Neuron (in vitro differentiated cells): ENCODE measurements around the gene ZNF423.
"Not testable (repeated sequence)": the region's sequence is repeated elsewhere in the genome, so short reads cannot be mapped to it uniquely, and the experiment has no call there.

Source experiments
- H2AFZ ChIP-seq: one replicate; pipeline ENCODE4 v1.6.1; 2013; ENCODE audit warnings: low read depth, mild to moderate bottlenecking, inconsistent platforms, low read length, moderate library complexity
- H3K27me3 ChIP-seq: one replicate; pipeline ENCODE4 v1.6.1; 2013; ENCODE audit warnings: low read length; ENCODE audit not compliant: insufficient read depth
- H3K36me3 ChIP-seq: one replicate; pipeline ENCODE4 v1.6.1; 2013; ENCODE audit warnings: low read length; ENCODE audit not compliant: insufficient read depth
- H3K4me1 ChIP-seq: one replicate; pipeline ENCODE4 v1.6.1; 2013; ENCODE audit warnings: low read length; ENCODE audit not compliant: insufficient read depth
- H3K4me3 ChIP-seq: 2 replicates; pipeline ENCODE4 v1.5.1; 2013; ENCODE audit warnings: mild to moderate bottlenecking, low read length, moderate library complexity
- H3K9me3 ChIP-seq: one replicate; pipeline ENCODE4 v1.6.1; 2013; ENCODE audit warnings: low read length

ZNF423 gene

DNA sequence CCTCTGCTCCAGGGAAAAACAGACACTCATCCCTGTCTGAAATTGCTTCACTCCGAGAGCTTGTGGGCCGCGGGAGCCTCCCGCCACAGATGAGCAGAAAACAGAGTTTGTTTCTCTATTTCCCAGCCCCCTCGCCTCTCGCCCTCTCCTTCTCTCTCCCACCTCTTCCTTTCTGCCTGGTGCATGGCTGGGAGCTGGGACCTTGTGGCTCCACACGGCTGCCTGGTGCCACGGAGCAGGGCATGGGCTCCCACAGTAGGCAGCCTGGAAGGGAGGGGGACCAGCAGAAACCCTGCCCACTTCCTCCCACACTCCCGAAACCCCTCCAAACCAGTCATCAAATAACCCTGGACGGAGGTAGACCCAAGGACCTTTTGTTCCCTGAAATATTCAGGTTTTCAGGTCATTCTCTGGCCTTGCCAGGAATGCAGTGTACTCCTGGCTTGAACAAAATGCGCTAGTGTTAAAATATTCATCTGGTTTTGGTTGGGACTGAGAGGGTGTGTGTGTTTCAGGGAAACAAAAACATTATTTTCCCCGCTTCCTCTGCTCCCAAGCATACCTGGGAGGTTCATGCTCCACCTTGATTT lies 277.4 kb downstream of the ZNF423 start:
- Histone ChIP-seq H2AFZ (no peak overlapping the region), H3K9me3 (no peaks in the 10 kb centered on the region), H3K27me3 (no peaks in the 10 kb centered on the region), H3K36me3 (no peaks in the 10 kb centered on the region), H3K4me1 (peaks cover 4% of the 10 kb centered on the region), H3K4me3 (no peak overlapping the region)

- Histone ChIP-seq H2AFZ (no peak overlapping the region), H3K9me3 (no peaks in the 10 kb centered on the region), H3K27me3 (no peaks in the 10 kb centered on the region), H3K36me3 (peaks cover 4% of the 10 kb centered on the region), H3K4me1 (peaks cover 4% of the 10 kb centered on the region), H3K4me3 (no peak overlapping the region)
Measured at GRCh38 chr16:49578018-49578417, 277.9 kb downstream of the ZNF423 start.

DNA sequence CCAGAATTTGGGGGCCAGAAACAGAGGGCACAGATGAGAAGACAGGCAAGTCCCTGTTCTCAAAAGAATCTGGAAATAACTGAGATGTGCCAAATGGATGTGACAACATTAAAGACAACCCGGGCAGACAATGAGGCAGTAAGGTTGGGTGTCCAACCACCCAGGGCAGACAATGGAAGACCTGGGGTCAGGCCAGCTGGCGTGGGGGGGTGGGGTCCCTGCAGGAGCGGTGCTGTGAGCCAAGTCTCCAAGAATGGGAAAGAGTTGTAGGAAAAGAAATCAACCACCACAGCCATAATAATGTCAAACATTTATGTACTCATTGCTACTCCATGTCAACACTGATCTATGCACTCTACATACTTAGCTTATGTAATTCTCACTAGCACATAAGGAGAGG lies 279.0 kb downstream of the ZNF423 start:
- H3K9me3 ChIP-seq = no peaks in the 10 kb centered on the region
- H3K4me1 ChIP-seq = peaks cover 3% of the 10 kb centered on the region
- H3K4me3 ChIP-seq = no peak overlapping the region
- peaks cover 7% of the 10 kb centered on the region for H3K36me3 ChIP-seq
- H3K27me3 ChIP-seq = no peaks in the 10 kb centered on the region
- H2AFZ ChIP-seq = no peak overlapping the region

- Histone ChIP-seq H3K9me3 (no peaks in the 10 kb centered on the region), H3K36me3 (peaks cover 7% of the 10 kb centered on the region), H2AFZ (no peak overlapping the region), H3K27me3 (no peaks in the 10 kb centered on the region), H3K4me3 (no peak overlapping the region), H3K4me1 (no peaks in the 10 kb centered on the region)
Measured at GRCh38 chr16:49576173-49576494, 279.8 kb downstream of the ZNF423 start.

DNA sequence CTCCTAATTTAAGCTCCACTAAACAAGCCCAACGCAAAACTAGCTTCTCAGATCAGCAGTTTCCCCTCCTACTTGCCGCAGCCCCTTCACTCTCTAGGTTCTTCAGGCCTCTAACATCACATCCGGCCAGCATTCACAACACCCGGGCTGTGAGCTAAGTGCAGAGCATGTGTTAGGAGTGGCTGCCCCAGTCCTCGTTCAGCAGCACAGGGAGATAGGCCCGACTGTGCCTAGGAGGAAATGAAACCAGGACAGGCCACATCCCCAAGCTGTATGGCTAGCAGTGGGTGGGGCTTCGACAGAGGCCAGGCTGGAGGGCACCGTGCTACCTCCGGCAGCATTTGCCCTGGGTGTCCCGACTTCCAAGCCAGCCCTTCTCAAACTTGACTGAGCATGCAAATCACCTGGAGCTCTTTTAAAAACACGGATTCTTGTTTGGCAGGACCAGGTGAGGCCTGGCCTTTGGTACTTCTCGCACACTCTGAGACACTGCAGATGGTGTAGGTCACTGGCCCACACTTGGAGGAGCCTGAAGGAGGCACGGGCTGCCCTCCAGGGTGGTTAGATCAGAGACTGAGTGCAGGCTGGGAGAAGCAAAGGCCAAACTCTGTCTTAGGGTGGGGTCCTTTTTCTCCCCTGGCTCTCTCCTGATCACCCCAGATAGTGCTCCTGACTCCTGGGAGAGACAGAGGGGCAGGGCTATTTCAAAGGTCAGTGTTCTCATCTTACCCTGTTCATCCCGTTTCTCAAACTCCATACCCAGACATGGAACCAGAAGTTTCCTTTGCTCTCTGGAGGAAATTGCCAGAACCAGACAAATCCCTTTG lies 280.4 kb downstream of the ZNF423 start:
- no peaks in the 10 kb centered on the region for H3K9me3 ChIP-seq
- no peak overlapping the region for H2AFZ ChIP-seq
- no peaks in the 10 kb centered on the region for H3K27me3 ChIP-seq
- H3K4me1 ChIP-seq = no peaks in the 10 kb centered on the region
- H3K36me3 ChIP-seq = peaks cover 7% of the 10 kb centered on the region
- H3K4me3 ChIP-seq = no peak overlapping the region

DNA sequence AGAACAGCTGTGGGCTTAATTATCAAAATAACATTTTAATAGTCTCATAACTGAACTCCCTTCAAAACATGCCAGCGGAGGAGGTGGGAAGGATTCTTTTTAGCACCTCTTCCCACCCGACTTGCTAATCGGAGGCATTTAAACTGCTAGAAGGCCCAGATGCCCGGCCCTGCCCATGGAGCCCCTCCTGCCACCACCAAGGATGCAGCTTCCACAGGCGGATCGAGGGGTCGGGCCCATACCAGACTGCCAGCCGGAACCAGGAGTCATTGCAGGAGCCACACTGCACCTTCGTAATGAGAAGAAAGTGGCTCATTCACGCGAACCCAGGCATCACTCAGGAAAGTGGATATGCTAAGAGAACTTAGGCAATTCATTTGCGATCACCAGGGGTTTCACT lies 281.1 kb downstream of the ZNF423 start:
- no peak overlapping the region for H2AFZ ChIP-seq
- no peaks in the 10 kb centered on the region for H3K4me1 ChIP-seq
- peaks cover 7% of the 10 kb centered on the region for H3K36me3 ChIP-seq
- H3K27me3 ChIP-seq = no peaks in the 10 kb centered on the region
- no peak overlapping the region for H3K4me3 ChIP-seq
- H3K9me3 ChIP-seq = no peaks in the 10 kb centered on the region

DNA sequence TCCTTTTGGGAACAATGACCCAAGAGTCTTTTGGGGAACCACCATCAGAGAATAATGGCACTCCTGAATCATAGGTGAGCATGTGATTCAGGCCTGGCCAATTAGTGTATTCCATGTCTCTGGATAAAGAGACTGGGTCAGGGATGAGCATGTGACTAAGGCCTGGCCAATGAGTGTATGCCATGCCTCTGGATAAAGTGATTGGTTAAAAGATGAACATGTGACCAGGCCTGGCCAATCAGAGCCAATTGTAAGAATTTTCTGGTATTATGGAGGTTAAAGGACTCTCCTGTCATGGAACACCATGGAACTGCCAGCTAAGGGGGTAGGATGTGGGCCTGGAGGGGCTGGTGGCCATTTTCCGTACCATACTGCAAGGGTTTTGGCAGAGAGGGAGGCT lies 288.0 kb downstream of the ZNF423 start:
- Histone ChIP-seq H2AFZ (no peak overlapping the region), H3K9me3 (no peaks in the 10 kb centered on the region), H3K27me3 (no peaks in the 10 kb centered on the region), H3K36me3 (peaks cover 2% of the 10 kb centered on the region), H3K4me3 (no peak overlapping the region), H3K4me1 (no peaks in the 10 kb centered on the region)

GRCh38 chr16:49566432-49566831 lies 289.5 kb downstream of the ZNF423 start:
- Histone ChIP-seq H3K9me3 (no peaks in the 10 kb centered on the region), H3K27me3 (no peaks in the 10 kb centered on the region), H3K36me3 (no peaks in the 10 kb centered on the region)

DNA sequence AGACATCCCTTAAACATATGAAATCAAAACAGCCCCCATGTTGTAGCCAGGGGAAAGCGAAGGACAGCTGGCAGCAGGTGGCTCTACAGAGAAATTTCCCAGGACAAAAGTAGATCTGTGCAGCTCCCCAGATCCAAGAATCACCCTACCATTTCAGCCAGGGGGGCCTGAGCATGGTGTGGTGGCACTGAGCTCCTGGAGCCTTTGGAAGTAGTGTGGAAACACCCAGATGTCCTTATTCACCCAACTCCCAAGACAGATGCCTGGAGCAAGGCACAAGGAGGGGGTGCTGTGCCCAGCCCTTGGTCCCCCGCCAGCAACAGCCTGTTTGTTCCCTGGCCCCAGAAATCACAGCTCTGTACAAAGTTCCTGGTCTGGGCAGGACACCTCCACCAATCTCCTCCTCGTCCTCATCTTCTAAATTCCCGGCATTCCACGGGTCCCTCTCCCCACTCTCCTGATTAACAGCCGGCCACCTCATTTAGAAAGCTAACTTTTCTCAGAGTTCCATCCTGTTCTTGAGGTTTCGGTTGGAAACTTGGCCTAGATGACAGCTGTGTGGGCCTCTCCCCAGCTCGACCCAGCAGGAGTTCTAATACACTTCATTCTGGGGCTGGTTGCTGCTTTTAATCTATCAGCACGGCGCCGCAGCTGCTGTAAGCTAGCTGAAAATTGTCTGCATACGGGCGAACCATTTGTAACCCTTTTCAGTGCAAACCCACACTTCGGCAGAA lies 291.2 kb downstream of the ZNF423 start:
- Histone ChIP-seq H3K4me1 (no peaks in the 10 kb centered on the region), H3K9me3 (no peaks in the 10 kb centered on the region), H3K4me3 (no peak overlapping the region), H3K27me3 (no peaks in the 10 kb centered on the region), H2AFZ (no peak overlapping the region), H3K36me3 (no peaks in the 10 kb centered on the region)

More at GRCh38 chr16:49566432-49566831, 289.5 kb downstream of the ZNF423 start:
- Histone ChIP-seq H3K4me3 (no peak overlapping the region), H2AFZ (no peak overlapping the region), H3K4me1 (no peaks in the 10 kb centered on the region)

- H3K9me3 ChIP-seq = no peaks in the 10 kb centered on the region
- no peaks in the 10 kb centered on the region for H3K36me3 ChIP-seq
- no peak overlapping the region for H2AFZ ChIP-seq
- no peaks in the 10 kb centered on the region for H3K4me1 ChIP-seq
- no peaks in the 10 kb centered on the region for H3K27me3 ChIP-seq
- no peak overlapping the region for H3K4me3 ChIP-seq
Measured at GRCh38 chr16:49563666-49564065, 292.2 kb downstream of the ZNF423 start.

DNA sequence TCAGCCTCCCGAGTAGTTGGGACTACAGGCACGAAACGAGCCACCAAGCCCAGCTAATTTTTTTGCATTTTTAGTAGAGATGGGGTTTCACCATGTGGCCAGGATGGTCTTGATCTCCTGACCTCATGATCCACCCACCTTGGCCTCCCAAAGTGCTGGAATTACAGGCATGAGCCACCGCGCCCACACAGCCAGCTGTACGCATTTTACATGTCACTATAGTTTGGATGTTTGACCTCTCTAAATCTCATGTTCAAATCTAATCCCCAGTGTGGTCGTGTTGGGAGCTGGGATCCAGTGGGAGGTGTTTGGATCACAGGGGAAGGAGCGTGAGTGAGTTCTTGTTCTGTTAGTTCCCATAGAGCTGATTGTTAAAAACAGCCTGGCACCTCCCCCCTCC lies 293.0 kb downstream of the ZNF423 start:
- not testable (repeated sequence) for H3K27me3 ChIP-seq, H2AFZ ChIP-seq, H3K4me3 ChIP-seq

DNA sequence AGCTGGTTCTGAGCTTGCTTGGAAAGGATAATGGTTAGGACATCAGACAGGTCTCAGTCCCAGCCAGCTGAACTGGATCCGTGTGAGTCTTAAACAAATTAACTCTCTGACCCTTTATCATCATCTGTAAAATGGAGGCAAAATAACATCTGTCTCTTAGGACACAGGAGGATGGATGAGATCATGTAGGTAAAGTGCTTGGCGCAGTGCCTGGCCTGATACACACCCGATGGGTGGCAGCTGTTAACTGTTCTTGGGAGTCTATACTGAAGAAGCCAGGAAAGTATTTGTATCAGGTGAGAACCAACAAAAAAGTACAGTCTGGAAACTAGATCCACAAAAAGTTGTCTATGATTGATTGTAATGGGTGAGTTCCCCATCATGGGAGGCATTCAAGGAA lies 293.7 kb downstream of the ZNF423 start:
- H3K4me1 ChIP-seq = peaks cover 14% of the 10 kb centered on the region
- no peak overlapping the region for H3K4me3 ChIP-seq
- H3K36me3 ChIP-seq = no peaks in the 10 kb centered on the region
- no peaks in the 10 kb centered on the region for H3K9me3 ChIP-seq
- no peak overlapping the region for H2AFZ ChIP-seq
- no peaks in the 10 kb centered on the region for H3K27me3 ChIP-seq

More for the DNA sequence above, 293.0 kb downstream of the ZNF423 start:
- not testable (repeated sequence) for H3K9me3 ChIP-seq, H3K36me3 ChIP-seq, H3K4me1 ChIP-seq

GRCh38 chr16:49560004-49560830 lies 295.7 kb downstream of the ZNF423 start:
- Histone ChIP-seq H3K4me1 (peaks cover 27% of the 10 kb centered on the region), H2AFZ (no peak overlapping the region), H3K9me3 (no peaks in the 10 kb centered on the region), H3K36me3 (no peaks in the 10 kb centered on the region), H3K4me3 (no peak overlapping the region), H3K27me3 (no peaks in the 10 kb centered on the region)
